ENCODE data around the gene RETSAT.
"Not testable (repeated sequence)": the region's sequence is repeated elsewhere in the genome, so short reads cannot be mapped to it uniquely, and the experiment has no call there.

Gene RETSAT

GRCh38 chr2:85354286-85355072 is at the start of gene RETSAT, which contains the start of gene ELMOD3:
TSS of gene RETSAT (minus strand) at chr2:85354528. CDS start at chr2:85354507, 21 bp downstream.
TSS of gene ELMOD3 (plus strand) at chr2:85354769. CDS start at chr2:85357199, 2,430 bp downstream.
- DNase-seq (ENCODE audit: extremely low read depth in 1 of 2, low read depth in 1 of 2), result peak; percentile 88 to 97

GRCh38 chr2:85401844-85402243 is 47.5 kb upstream of the RETSAT start:
- DNase-seq (ENCODE audit: extremely low read depth in 1 of 2, low read depth in 1 of 2), result no peak

GRCh38 chr2:85401464-85401805 is 47.1 kb upstream of the RETSAT start:
- no peak for DNase-seq (ENCODE audit: extremely low read depth in 1 of 2, low read depth in 1 of 2)

- DNase-seq (ENCODE audit: extremely low read depth in 1 of 2, low read depth in 1 of 2), result no peak
Observed at GRCh38 chr2:85400541-85401463, 46.5 kb upstream of the RETSAT start.

- DNase-seq (ENCODE audit: extremely low read depth in 1 of 2, low read depth in 1 of 2), result no peak
Observed at GRCh38 chr2:85400023-85400422, 45.7 kb upstream of the RETSAT start.

- DNase-seq (ENCODE audit: extremely low read depth in 1 of 2, low read depth in 1 of 2), result no peak
Observed at GRCh38 chr2:85399183-85399455, 44.8 kb upstream of the RETSAT start.

- no peak for DNase-seq (ENCODE audit: extremely low read depth in 1 of 2, low read depth in 1 of 2)
Observed at GRCh38 chr2:85398426-85399182, 44.3 kb upstream of the RETSAT start.

- DNase-seq (ENCODE audit: extremely low read depth in 1 of 2, low read depth in 1 of 2), result no peak
Observed at GRCh38 chr2:85397925-85398331, 43.6 kb upstream of the RETSAT start.

- no peak for DNase-seq (ENCODE audit: extremely low read depth in 1 of 2, low read depth in 1 of 2)
Observed at GRCh38 chr2:85396531-85397470, 42.5 kb upstream of the RETSAT start.

- DNase-seq (ENCODE audit: extremely low read depth in 1 of 2, low read depth in 1 of 2), result no peak
Observed at GRCh38 chr2:85395912-85396475, 41.7 kb upstream of the RETSAT start.

- no peak for DNase-seq (ENCODE audit: extremely low read depth in 1 of 2, low read depth in 1 of 2)
Observed at GRCh38 chr2:85394976-85395375, 40.6 kb upstream of the RETSAT start.

GRCh38 chr2:85394261-85394681 is 39.9 kb upstream of the RETSAT start:
- no peak for DNase-seq (ENCODE audit: extremely low read depth in 1 of 2, low read depth in 1 of 2)

GRCh38 chr2:85393836-85394235 is 39.5 kb upstream of the RETSAT start:
- no peak for DNase-seq (ENCODE audit: extremely low read depth in 1 of 2, low read depth in 1 of 2)

GRCh38 chr2:85390941-85391669 is 36.8 kb upstream of the RETSAT start:
- DNase-seq (ENCODE audit: extremely low read depth in 1 of 2, low read depth in 1 of 2), result peak in 1 of 2 donors; percentile 48

GRCh38 chr2:85388878-85389538 is 34.7 kb upstream of the RETSAT start:
- DNase-seq (ENCODE audit: extremely low read depth in 1 of 2, low read depth in 1 of 2), result no peak

- DNase-seq (ENCODE audit: extremely low read depth in 1 of 2, low read depth in 1 of 2), result no peak
Observed at GRCh38 chr2:85387754-85388153, 33.4 kb upstream of the RETSAT start.

- DNase-seq (ENCODE audit: extremely low read depth in 1 of 2, low read depth in 1 of 2), result no peak
Observed at GRCh38 chr2:85385746-85386145, 31.4 kb upstream of the RETSAT start.

GRCh38 chr2:85383850-85384249 is 29.5 kb upstream of the RETSAT start:
- DNase-seq (ENCODE audit: extremely low read depth in 1 of 2, low read depth in 1 of 2), result no peak

GRCh38 chr2:85383151-85383550 is 28.8 kb upstream of the RETSAT start:
- DNase-seq (ENCODE audit: extremely low read depth in 1 of 2, low read depth in 1 of 2), result not testable (repeated sequence)
